Activated CD4-positive, alpha-beta T cell treated with anti-CD3 and anti-CD28 coated beads for 1 hour (primary cell): ENCODE results near the gene POLG2.
"Not testable (repeated sequence)": the region's sequence is repeated elsewhere in the genome, so short reads cannot be mapped to it uniquely, and the experiment has no call there.

ENCODE experiments used
- DNase-seq: peaks from one replicate; pipeline ENCODE4 v3.0.0-alpha.2; 2020

The POLG2 gene

DNA sequence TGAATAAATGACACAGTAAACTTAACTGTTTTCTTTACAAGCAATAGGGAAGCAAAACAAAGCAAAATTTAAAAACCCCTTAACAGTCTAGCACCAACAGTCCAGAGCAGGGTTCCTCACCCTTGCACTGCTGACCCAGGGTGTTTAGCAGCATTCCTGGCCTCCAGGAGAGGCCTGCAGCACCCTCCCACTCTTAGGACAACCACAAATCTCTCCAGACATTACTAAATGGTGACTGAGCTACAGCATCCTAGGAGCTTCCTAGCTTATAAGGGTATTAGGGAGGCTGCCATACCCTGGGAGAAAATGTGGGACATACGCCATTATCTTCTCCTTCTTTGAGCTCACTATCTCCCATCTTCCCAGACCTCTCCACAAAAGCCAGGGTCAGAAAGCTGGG is 15.9 kb downstream of the POLG2 start:
- DNase-seq: no peak

DNA sequence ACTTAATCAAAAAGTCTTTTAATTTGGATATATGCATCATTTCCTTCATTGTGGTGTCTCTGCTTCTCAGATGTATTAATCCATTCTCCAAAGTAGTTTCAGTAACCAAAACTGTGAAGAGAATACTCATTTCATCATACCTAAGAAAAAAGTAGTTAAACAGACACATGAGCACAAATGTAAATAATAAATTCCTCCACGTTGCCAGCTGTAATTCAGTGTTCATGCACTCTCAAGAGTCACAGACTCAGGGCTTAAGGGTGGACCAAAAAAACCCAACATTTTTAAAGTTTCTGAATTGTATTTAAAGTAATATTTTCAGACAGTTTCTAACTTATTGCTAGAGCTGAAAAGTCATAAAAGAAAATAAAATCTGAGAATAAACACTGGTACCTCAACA is 19.0 kb downstream of the POLG2 start:
- no peak for DNase-seq

GRCh38 chr17:64472564-64472963 is 24.3 kb downstream of the POLG2 start:
- DNase-seq: no peak

DNA sequence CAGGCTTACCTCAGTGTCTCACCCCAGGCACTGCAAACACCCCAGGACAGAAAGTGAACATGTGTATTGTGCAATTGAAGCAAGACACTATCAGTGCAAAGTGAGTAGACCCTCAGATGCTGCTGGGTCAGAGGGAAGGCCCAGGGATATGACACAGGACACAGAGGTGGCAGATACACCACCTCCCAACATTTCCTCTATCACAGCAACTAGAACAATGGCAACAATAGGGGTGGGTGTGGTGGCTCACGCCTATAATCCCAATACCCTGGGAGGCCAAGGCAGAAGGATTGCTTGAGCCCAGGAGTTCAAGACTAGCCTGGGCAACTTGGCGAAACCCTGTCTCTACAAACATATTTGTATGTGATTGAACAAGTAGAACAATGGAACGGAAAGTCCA is 25.4 kb downstream of the POLG2 start:
- DNase-seq: no peak

- DNase-seq: no peak
These were observed 26.2 kb downstream of the POLG2 start for GRCh38 chr17:64470625-64471024.

GRCh38 chr17:64466834-64467233 is 30.0 kb downstream of the POLG2 start:
- DNase-seq: not testable (repeated sequence)

DNA sequence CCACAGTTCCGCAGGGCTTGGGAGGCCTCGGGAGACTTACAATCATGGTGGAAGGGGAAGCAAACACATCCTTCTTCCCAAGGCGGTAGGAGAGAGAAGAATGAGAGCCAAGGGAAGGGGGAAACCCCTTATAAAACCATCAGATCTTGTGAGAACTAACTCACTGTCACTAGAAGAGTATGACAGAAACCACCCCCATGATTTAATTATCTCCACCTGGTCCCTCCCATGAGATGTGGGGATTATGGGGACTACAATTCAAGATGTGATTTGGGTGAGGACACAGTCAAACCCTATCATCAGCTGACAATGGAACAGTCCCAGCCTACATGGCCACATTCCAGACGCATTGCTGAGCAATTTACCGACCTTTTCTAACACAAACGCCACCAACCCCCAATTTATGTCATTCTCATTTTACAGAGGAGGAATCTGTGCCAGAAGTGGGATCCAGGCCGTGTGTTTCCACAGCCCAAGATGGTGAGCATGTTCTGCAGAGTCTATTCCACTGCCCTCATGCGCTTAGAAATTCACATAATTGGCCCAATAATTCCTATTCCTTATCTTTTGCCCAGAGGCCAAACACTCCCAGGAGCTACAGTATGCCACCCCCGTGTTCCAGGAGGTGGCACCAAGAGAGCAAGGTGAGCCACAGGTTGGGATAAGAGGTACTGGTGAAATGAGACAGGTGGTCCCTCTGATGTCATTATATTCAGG is 30.7 kb downstream of the POLG2 start:
- DNase-seq: no peak

DNA sequence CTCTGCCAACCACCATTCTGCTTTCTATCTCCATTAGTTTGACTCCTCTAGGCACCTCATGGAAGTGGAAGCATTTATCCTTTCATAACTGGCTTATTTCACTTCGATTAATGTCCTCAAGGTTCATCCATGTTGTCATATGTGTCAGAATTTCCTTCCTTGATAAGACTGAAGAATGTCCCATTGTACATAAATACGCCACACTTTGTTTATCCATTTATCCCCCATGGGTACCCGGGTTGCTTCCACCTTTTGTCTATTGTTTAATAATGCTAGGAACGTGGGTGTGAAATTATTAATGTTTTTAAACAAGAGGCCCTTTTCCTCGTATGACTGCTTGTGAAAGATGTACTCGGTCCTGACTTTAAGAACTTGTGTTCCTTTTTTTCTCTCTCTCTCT is 35.1 kb downstream of the POLG2 start:
- DNase-seq: no peak

DNA sequence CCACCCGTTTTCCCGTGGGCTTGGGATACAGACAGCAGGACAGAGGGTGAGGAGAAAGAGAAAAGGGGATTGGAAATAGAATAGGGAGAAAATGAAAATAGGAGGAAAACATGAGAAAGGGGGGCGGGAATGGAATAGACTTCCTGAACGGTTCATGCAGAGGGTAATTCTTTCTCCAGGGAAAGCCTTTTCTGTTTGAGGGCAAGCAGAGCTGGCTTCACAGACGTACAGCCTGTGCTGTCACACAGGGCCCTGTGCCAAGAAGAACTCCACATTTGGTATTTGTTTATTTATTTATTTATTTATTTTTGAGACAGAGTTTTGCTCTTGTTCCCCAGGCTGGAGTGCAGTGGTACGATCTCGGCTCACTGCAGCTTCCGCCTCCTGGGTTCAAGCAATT is 35.9 kb downstream of the POLG2 start:
- no peak for DNase-seq

- not testable (repeated sequence) for DNase-seq
These were observed 37.0 kb downstream of the POLG2 start for GRCh38 chr17:64459818-64460217.

DNA sequence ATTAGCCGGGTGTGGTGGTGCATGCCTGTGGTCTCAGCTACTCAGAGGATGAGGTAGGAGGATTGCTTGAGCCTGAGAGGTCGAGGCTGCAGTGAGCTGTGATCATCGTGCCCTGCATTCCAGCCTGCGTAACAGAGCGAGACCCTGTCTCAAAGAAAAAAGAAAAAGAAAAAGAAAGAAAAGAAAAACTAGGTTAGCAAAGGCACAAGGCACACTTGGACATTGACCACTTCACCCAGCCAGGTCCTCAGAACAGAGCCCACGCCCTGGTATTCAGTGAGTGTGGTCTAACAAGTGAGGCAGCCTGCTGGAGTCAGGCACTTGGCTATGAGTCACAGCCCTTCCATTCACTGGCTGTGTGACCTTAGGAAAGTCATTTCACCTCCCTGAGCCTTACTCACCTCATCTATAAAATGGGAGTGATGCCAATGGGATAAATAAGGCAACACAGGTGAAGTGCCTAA is 37.5 kb downstream of the POLG2 start:
- no peak for DNase-seq

- DNase-seq: no peak
These were observed 38.1 kb downstream of the POLG2 start for GRCh38 chr17:64458756-64459155.

GRCh38 chr17:64457156-64457555 is 39.7 kb downstream of the POLG2 start:
- no peak for DNase-seq

DNA sequence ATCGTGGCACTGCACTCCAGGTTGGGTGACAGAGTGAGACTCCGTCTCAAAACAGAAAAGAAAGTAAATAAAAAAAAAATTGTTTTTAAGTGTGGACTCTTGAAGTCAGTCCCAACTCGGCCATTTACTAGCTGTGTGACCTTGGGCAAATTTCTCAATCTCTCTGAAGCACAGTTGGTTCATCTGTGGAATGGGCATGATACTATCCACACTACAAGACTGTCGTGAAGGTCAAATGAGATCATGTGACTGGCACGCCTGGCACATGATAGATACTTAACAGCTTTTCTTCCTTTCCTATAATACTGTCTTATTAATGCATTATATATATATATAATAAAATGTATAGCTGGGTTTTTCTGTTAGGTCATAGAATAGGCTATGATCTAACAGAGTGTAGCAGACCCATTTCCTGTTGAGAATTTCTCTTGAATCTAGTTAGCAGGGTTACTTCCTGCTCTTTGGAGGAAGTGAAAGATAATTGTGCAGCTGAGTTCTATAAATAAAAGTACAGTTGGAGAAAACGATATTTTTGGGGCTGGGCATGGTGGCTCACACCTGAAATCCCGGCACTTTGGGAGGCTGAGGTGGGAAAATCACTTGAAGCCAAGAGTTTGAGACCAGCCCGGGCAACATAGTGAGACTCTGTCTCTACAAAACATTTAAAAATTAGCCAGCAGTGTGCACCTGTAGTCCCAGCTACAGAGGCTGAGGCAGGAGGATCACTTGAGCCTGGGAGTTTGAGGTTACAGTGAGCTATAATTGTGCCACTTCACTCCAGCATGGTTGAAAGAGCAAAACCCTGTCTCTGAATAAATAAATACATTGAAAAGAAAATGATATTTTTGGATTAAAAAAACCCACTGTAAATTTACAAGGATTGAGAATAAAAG is 40.6 kb downstream of the POLG2 start:
- no peak for DNase-seq

- no peak for DNase-seq
These were observed 47.3 kb downstream of the POLG2 start for GRCh38 chr17:64449545-64449944.

GRCh38 chr17:64448665-64449512 is 48.0 kb downstream of the POLG2 start, which contains the start of gene MILR1:
TSS of gene MILR1 (plus strand) at chr17:64449115. CDS start at chr17:64449169, 54 bp downstream.
- DNase-seq: no peak

- DNase-seq: no peak
These were observed 49.3 kb downstream of the POLG2 start for GRCh38 chr17:64447526-64447925.

- DNase-seq: no peak
These were observed 53.6 kb downstream of the POLG2 start for GRCh38 chr17:64443086-64443760.

- DNase-seq: no peak
These were observed 54.3 kb downstream of the POLG2 start for GRCh38 chr17:64442541-64442971.

GRCh38 chr17:64441772-64442540 is 54.9 kb downstream of the POLG2 start:
- no peak for DNase-seq

DNA sequence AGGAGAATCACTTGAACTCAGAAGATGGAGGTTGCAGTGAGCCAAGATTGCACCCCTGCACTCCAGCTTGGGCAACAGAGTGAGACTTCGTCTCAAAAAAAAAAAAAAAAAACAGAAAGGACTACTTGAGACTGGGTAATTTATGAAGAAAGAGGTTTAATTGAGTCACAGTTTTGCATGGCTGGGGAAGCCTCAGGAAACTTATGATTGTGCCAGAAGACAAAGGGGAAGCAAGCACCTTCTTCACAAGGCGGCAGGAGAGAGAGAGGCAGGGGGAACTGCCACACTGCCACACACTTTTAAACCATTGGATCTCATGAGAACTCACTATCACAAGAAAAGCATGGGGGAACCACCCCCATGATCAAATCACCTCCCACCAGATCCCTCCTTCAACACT is 56.9 kb downstream of the POLG2 start:
- no peak for DNase-seq

DNA sequence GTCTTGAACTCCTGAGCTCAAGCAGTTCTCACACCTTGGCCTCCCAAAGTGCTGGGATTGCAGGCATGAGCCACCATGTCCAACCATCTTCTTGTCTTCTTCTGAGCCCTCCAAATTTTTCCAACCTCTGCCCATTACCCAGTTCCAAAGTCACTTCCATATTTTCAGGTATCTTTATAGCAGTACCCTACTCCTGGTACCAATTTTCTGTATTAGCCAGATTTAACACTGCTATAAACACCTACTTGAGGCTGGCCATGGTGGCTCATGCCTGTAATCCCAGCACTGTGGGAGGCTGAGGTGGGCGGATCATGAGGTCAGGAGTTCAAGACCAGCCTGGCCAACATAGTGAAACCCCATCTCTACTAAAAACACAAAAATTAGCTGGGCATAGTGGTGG is 57.3 kb downstream of the POLG2 start:
- not testable (repeated sequence) for DNase-seq
